SJSA1 (cell line): ENCODE results near the gene LGALS7B. TPM values are rescaled to one million over a fixed set of nuclear protein-coding genes. Genes with fewer than 3 reads are reported as not detected.

Experiments used
- total RNA-seq: library from RNA; depleted of rRNA; stranded (reverse); fragments of >200 nt; shearing (Covaris generic); gene quantifications from 2 replicates; pipeline ENCODE4 v1.2.3, GENCODE V29; 2014; rRNA removed

The LGALS7B gene
- total RNA-seq, 1 experiment from 2014 or later, result not detected

Other genes with a start within 250 kb of the LGALS7B start
- not detected in 2 replicates for gene MAP4K1, start 171.2 kb upstream of the LGALS7B start, total RNA-seq
- 353 and 543 TPM in 2 replicates for gene EIF3K, start 170.0 kb upstream of the LGALS7B start, total RNA-seq
- 193 and 399 TPM in 2 replicates for gene ACTN4, start 141.6 kb upstream of the LGALS7B start, total RNA-seq
- gene CAPN12, start 44.7 kb upstream of the LGALS7B start, total RNA-seq, result not detected in 2 replicates
- gene LGALS7, start 15.7 kb upstream of the LGALS7B start, total RNA-seq, result not detected in 2 replicates
- gene LGALS4, start 23.7 kb downstream of the LGALS7B start, total RNA-seq, result not detected in 2 replicates
- 48.3 and 64.8 TPM in 2 replicates for gene ECH1, start 42.6 kb downstream of the LGALS7B start, total RNA-seq
- 266 and 343 TPM in 2 replicates for gene HNRNPL, start 60.8 kb downstream of the LGALS7B start, total RNA-seq
- gene RINL, start 89.1 kb downstream of the LGALS7B start, total RNA-seq, result 0.84 TPM in 1 of 2 replicates, not detected in the other
- 48.8 and 75.6 TPM in 2 replicates for gene SIRT2, start 110.4 kb downstream of the LGALS7B start, total RNA-seq
- 19.3 and 29.8 TPM in 2 replicates for gene NFKBIB, start 110.8 kb downstream of the LGALS7B start, total RNA-seq
- gene CCER2, start 123.0 kb downstream of the LGALS7B start, total RNA-seq, result not detected in 2 replicates
- 17.0 and 19.9 TPM in 2 replicates for gene SARS2, start 141.6 kb downstream of the LGALS7B start, total RNA-seq
- gene MRPS12, start 141.7 kb downstream of the LGALS7B start, total RNA-seq, result 60.6 and 60.7 TPM in 2 replicates
- gene FBXO17, start 186.5 kb downstream of the LGALS7B start, total RNA-seq, result 3.9 and 21.0 TPM in 2 replicates
- 1.5 TPM in 1 of 2 replicates, not detected in the other for gene FBXO27, start 243.3 kb downstream of the LGALS7B start, total RNA-seq